ENCODE measurements around the gene PTGIS.
"Not testable (repeated sequence)": the region's sequence is repeated elsewhere in the genome, so short reads cannot be mapped to it uniquely, and the experiment has no call there.

PTGIS gene

DNA sequence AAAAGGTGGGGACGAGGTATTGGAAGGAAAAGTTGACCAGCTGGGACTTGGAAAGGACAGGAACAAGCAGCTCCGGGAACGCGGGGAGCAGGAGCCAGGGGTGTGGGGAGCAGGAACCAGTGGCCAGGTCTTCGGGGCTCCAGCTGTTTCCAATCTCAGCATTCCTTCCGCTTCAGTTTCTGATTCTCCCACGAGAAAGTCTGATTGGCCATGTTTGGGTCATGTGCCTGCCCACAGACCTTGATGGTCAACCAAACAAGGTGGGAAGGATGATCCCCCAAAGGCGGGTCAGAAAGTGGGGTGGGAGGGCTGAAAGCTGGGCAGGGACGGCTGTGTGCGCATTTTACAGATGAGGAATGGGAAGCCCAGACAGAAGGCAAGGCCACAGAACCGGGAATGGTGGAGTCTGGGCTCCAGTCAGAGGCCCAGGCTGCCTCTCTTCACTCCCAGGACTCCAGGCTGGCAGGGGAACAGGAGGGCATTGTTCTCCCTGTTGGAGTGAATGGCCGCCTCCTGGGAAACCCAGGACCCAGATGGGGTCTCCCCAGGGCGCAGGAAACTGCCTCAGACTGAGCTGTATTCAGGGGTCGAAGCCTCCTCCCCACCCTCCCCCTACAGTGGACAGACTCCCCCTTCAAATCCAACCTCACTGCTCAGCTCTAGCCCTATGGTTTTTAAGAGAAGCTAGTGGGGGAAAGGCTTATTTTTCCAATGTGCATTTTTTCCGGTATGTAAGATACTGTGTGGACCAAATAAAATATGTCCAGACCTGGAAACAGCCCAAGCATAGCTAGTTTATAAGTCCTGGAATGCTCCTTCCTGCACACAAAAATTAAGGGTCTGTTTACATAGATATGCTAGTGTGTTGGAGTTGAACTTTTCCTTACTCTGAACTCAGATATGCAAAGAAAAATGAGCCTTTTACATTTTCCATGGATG, 12.2 kb upstream of the PTGIS start:
- no peak for DNase-seq (ENCODE audit: low read depth in 2 of 2)

DNA sequence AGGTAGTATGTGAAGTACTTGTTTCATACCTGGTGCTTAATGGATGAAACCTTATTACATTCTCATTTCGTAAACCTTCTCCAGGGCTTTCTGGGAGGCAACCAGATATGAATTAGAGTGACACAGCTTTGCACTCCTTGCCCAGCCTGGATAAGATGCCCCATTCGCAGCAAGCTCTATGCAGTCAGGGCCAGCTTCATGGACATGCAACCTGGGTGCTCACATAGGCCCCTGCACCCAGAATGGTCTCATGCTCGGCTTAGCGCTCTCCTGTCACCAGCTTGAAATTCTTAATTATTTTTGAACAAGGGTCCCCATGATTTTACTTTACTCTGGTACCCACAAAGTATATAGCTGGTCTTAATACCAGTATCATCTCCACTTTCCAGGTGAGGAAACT, 11.3 kb upstream of the PTGIS start:
- DNase-seq (ENCODE audit: low read depth in 2 of 2), result no peak

DNA sequence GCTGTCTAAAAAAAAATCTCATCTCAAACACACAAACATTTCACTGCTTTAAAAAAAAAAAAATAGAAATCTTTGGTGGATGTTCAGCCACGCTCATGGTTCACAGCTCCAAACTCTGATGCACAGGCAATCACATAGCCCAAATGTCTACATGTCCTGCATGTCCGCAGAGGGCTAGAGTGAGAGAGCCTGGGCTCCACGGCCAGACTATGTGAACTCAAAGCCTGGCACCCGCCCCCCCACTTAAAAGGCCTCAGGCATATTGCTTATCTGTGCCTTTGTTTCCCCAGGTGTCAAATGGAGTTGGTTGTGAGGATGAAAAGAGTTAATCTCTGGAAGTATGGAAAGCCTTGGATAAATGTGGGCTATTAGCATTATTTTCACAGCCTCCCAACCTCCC, 10.5 kb upstream of the PTGIS start:
- DNase-seq (ENCODE audit: low read depth in 2 of 2), result no peak

DNA sequence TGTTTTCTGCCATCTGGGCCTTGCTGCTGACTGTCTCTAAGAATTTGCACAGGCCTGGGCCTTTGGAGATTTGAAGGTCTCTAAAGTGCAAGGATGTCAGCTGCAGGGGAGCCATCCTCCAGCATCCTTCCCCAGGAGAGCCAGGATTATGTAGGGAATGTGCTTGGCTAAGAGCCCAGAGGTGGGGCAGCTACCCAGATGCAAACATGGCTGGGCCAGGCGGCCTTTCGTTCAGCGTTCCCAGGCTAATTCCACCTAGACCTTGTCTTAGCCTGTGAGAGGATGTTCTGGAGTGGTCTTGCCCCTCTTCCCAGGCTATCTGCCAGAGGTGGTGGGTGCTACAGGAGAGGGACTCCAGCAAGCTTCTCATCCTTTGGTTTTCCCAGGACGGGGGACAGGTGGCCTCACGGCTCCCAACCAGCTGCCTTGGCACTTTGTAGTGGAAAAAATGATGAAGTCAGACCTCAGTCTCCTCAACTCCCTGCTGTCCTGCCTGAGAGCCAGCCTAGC, 7.7 kb upstream of the PTGIS start:
- no peak for DNase-seq (ENCODE audit: low read depth in 2 of 2)

DNA sequence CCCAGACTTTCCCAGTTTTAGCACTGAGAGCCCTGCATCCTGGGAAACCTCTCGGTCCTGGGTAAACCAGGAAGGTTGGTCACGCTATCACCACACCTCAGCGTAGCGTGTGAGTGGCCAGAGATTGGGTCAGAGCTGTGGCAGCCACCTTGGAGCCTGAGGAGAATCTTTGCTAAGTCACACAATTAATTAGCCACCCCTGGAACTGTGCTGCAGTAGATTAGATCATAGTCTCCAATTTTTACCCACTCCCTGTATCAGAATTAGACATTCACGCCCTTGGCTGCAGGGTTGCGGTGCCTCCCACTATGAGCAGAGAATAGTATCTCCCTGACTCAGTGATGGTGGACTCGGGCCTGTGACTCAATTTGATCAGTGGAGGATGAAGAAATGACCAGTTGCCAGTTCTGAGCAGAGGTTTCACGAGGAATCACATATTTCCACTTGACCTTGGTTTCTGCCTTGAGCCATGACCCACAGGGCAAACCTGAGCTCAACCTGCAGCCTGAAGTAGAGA, 6.0 kb upstream of the PTGIS start:
- DNase-seq (ENCODE audit: low read depth in 2 of 2), result no peak

DNA sequence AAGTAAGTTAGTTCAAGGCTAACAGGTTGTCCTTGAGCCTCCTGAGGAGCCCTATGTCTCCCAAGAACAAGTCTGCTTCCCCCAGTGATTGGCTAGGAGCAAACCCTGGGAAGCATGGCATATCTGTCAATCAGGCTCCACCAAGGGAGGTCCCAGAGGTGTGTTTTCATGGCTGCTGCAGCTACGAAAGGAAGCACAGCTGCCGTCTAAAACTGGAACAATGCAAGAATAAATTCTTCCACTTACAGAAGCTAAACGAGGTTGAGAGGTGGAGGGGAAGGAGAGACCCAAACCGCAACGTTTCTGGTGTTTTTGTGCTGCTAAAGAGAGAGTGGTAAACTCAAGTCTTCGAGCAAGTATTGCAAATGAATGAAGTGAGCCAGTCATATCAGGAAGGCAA, 4.9 kb upstream of the PTGIS start:
- no peak for DNase-seq (ENCODE audit: low read depth in 2 of 2)

DNA sequence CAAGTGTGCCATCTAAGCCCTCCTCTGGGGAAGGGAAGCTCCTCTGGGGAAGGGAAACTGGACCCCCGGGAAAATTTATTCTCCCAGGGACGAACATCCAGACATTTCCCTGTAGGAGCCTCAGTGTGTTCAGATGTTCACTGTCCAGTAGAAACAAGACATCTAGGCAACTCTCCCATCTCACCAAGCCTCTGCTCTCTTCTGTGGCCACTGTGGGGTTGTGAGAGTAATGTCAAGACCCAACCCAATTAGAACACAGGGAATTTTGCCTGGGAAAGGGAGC, 3.6 kb upstream of the PTGIS start:
- no peak for DNase-seq (ENCODE audit: low read depth in 2 of 2)

DNA sequence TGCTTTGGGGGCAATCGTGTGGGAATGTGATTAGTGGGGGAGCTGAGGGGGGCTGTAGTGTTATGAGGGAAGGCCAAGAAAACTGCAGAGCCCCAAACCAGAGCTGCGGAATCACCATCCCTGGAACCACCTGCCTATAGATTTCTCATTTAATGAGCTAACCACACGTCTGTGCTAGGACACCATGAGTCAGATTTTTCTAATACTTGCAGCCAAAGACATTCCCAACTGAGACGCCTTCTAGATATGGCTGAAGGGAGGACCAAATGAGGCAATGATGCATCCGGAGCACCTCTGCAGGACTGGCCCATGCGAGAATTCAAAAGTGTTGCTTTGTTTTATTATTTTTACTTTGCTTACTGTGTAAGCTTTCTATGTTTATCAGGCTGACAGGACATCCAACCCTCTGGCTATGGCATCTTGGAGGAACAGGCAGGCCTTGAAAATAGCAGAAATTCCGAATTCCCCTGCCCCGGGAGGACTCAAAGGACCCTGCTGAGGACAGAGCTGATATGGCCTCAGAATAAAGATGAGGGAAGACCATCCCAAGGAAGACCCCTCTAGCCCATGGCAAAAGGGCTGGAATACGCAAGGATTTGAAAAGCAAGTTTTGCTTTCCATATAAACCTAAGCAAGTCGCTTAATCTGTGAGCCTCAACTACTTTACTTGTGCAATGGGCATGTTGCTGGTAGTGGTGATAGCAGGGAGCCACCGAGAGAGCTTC, 3.1 kb upstream of the PTGIS start:
- no peak for DNase-seq (ENCODE audit: low read depth in 2 of 2)

DNA sequence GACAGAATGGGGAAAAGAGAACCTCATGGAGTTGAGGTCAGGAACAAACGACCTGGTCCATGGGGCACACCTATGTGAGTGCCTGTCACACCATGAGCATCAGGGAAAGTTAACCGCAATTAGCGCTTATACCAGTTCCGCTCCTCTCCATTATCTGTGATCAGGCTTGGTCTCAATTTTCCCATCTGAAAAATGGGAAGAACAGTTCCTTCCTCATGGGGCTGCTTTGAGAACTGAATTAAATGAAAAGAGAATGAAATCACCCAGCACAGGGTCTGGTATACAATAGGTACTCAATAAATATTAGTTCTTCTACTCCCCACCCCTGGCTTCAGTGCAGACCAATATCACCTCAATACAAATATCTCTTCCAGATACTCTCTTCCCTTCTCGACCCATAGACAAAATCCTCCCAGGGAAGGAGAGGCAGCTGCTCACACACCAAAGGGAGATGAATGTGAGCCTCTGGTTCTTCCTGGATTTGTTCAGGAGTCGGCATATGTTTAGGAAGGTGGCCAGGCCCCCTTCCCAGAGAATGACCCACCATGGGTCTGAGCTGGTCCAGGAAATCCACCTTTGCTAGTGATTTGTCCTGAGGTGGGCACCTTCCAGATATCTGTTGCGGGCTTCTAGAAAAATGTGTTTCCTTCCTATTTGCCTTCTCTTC, 2.4 kb upstream of the PTGIS start:
- DNase-seq (ENCODE audit: low read depth in 2 of 2), result no peak

DNA sequence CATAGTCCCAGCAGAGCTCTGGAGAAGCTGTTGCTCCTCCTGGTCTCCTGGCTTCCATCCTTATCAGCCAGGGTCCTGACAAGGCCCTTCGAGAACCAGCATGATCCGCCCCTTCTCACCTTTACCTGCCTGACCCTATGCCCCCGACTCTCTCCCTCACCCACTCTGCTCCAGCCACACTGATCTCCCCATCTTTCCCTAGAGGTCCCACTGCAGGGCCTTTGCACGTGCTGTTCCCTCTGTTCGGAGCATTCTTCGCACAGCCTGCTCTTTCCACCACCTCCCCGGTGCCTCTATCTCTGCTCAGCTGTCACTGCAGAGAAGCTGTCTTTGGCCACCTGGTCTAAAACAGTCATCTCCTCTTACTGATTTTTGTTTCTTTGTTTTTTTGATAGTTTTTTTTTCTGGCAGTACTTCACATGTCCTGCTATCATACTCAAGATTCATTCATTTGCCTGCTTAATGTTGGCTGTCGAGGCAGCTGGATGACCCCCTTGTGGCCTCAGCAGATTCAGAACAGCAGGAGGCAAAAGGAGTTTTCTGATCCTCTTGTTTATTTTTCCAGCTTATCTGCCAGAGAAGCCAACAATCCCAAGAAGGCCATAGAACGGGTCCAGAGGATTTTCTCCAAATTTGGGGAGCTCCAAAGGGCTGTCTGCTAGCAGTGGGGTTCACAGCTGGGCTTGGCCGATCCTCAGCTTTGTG, 1.6 kb upstream of the PTGIS start:
- no peak for DNase-seq (ENCODE audit: low read depth in 2 of 2)

DNA sequence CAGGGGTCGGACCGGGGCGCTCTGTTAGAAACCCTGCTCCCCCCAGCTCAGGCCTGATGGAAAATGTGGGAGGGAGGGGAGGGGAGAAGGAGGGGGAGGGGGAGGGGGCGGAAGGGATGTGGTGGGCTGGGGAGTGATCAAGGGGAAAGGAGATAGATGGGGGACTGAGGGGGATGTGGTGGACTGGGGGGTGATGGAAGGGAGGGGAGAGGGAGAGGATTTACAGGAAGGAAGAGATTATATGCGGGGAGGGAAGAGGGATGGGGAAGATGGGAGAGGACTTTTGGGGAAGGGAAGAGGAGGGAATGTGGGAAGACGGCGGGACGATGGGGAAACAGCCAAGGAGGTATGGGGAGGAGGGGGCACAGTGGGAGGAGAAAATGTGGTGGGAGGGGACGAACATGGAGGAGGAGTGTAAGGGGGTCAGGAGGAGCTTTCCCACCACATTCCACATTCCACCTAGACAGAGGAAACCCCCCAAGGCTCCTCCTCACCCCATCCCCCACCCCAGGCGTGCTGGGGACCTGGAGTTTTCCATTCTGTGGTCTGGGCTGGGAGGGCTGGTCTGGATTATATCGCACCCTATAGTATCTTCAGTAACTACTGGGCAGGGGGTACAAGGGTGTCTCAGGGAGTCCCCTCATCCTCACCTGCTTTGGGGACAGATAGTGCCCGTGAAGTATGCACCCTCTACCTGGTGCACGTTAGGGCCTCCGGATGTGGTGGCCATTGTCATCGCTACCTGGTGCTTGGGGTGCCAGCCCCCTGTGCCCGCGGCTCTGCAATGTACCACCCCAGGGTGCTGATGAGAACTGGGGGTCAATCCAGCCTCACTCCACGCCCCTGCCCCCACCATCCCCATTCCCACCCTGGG, 578 bp upstream of the PTGIS start:
- no peak for DNase-seq (ENCODE audit: low read depth in 2 of 2)

DNA sequence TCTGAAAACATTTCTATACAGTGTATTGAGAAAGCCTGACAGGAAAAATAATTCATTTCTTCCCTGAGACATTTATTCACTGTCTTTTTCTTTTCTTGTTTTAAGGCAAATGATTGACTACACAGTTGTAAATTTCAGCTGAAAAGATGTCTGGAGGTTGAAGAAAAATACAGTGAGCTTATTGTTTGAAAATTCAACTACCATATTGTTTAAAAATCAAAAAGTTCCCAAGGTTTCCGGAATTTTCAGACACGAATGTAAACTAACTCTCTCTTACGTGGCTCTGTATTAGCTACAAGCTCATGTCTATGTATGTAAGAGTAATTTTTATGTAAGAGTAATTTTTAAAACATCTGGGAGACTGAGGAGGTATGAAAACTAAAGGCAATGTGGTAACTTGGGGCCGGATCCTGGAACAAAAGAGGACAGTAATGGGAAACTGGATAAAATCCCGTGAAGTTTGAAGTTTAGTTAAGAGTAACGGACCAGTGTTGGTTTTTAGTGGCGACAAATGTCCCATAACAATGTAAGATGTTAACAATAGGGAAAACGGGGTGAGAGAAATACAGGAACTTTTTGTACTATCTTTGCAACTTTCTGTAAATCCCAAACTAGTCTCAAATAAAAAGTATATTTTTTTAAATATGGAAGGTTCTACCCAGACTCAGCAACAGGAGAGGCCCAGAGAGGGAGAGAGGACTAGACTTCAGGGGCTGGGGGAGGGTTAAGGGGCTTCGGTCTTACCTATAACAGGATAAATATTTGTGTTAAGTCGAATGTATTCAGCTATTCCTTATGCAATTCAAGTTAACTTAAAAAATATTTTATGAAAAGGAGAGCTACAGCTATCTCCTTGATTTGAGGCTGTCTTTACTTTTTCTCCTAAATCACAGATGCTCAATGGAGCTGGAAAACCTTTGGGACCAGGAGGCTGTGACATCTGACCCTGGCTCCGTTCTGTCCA, 1.3 kb downstream of the PTGIS start:
- no peak for DNase-seq (ENCODE audit: low read depth in 2 of 2)

DNA sequence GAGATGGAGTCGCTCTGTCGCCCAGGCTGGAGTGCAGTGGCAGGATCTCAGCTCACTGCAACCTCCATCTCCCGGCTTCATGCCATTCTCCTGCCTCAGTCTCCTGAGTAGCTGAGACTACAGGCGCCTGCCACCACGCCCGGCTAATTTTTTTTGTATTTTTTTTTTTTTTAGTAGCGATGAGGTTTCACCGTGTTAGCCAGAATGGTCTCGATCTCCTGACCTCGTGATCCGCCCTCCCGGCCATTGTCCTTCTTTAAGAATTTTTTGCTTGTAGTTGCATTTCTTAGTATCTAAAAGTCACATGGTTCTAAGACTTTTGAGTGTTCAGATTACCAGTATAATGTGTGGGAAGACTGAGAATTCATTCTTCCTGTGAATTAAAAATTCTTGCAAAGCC, 2.9 kb downstream of the PTGIS start:
- not testable (repeated sequence) for DNase-seq (ENCODE audit: low read depth in 2 of 2)

DNA sequence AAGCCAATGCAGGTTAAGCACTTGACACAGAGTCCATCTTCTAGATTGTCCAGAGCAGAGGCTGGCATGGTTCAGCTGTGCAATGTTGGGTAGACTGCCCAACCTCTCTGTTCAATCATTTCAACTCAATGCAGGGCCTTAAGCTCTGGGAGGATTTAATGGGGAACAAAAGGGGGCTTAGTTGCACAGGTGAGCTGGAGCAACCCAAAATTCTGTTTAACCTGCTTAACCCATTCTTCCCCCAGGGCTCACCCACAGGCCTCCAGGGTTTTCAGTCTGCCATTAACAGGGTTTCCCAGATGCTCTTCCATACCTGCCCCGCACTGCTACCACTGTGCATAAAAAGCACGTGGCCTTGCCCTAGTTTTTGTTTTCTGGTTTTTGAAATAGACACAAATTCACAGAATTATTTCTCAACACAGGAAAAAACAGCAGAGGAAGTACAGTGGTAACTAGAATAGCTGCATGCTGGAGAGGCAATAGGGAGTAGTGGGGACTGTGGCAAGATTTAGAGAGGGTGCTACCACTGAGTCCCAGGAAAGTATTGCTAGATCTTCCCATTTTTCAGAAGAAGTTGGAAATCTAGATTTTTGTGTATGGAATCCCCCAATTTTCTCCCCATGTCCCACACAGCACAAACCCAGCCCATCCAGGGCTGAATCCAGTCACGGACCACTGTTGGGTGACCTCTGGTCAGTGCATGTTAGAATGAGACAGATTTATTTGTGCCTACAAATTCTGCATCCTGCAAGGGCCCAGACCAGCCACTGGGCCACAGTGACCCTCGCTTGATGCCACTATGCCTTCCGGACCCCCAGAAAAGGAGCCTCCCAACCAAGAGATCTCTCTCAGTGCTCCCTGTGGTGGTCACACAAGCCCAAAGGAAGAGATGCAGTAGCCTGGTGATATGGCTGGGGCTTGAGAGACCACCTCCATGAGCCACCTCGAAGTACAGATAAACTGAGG, 4.6 kb downstream of the PTGIS start:
- no peak for DNase-seq (ENCODE audit: low read depth in 2 of 2)

DNA sequence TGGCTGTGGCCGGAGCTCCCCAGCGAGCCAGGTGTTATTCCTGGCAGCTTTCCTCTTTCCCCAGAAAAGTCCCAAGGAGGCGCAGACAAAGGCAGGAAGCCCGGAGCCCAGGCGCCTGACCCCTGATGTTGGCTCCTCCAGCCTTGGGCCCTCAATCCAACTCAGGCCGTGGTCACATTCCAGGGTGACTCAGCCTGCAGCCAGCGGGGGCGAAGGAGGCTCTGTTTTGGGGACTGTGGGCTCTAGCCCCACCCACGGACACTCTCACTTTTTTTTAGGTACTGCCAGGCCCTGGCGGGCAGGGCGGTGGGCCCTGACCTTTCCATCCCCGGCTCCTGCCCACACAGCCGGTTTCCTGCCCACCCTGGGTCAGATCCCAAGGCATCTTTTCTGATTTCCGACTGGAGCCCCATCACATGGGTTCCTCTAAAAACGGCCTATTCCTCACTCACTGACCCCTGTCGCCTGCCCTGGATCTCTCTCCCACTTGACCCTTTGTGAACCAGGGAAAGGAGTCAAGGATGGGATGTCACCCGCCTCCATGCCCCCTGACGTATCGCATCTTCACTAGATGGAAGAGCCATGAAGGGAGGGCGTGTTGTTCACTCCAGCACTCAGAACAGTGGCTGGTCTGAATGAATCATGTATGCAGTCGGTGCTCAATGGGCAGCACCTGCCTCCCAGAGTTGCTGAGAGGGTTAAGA, 5.5 kb downstream of the PTGIS start:
- no peak for DNase-seq (ENCODE audit: low read depth in 2 of 2)

DNA sequence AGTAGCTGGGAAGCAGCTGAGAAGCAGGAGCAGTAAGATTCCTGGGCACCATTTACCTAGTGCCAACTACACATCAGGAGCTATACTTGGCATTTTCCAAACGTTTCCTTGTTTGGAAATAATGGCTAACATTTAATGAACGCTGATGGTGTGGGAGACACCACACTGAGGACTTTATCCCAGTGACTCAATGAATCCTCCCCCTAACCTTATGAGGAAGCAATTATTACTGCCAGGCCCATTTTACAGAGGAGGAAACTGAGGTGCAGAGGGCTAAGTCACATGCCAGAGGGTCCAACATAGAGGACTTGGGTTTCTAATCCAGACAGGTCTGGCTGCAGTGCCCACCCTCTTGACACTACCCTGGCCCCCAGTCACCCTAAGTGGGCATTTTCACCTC, 6.1 kb downstream of the PTGIS start:
- DNase-seq (ENCODE audit: low read depth in 2 of 2), result no peak

DNA sequence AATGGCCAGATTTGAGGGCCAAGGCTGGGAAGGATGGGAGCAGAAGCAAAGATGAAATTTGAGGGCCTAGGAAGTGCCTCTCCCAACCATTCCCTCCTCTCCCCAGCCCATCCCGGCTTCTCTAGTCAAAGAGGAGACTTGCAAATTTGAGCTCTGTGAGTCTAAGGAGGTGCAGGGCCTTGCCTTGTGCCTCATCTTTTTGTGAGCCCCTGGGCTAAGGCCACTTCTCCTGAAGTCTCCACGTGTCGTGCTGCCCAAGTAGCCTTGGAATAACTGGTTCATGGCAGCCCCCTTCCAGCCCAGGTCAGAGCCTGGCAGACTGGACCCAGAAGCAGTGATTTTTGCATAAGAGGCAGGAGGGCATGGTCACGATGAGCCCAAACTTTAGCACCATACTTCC, 6.7 kb downstream of the PTGIS start:
- no peak for DNase-seq (ENCODE audit: low read depth in 2 of 2)

DNA sequence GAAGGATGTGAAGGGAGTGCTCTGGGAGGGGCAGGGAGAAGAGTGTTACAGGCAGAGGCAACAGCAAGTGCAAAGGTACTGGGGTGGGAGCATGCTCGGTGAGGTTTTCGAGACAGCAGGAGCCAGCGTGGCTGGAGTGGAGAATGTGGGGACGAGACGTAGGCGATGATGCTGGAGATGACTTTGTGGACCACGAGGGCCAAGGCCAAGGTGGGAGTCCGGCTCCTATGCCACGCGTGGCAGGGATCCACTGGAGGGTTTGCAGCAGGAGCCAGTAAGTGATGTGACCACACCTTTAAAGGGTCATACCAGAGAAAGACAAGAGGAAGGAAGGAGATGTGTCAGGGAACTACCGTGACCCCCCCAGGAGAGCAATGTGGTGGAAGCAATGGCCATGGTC, 7.3 kb downstream of the PTGIS start:
- DNase-seq (ENCODE audit: low read depth in 2 of 2), result no peak
